ENCODE results near the gene LRRC23. TPM values are rescaled to one million over a fixed set of nuclear protein-coding genes. Genes with fewer than 3 reads are reported as not detected.

The LRRC23 gene
- total and polyA plus RNA-seq, 2 of the 4 experiments (the other 2 are of a cell fraction), result 11.1 to 11.4 TPM

- dilution Hi-C loops (cut with HindIII; ENCODE audit: low sequenced_read_pairs, unreplicated experiment), result no loop called here
- H4K20me1 ChIP-seq (ENCODE audit: insufficient read depth, low read length), result no peaks in the 10 kb centered on the region
- no peak overlapping the region for H2BK120ac ChIP-seq (ENCODE audit: low read depth, low read length)
- POLR2A ChIA-PET (ENCODE audit: unreplicated experiment), result no interaction called here
- in situ Hi-C loops (cut with MboI; ENCODE audit: low sequenced_read_pairs), result loop anchor here (5.0 kb wide), 1 partner anchor 93 kb away; the partner anchor contains the start of gene TPI1
- H3K23ac ChIP-seq (ENCODE audit: low read depth, low read length), result no peak overlapping the region
- no TSS peak for BruUV-seq (replicated peaks)
- no peak overlapping the region for H2BK5ac ChIP-seq (ENCODE audit: low read depth, low read length, poor library complexity, severe bottlenecking)
- H3K18ac ChIP-seq (ENCODE audit: low read depth, low read length), result no peak overlapping the region
- no peak overlapping the region for H2AK5ac ChIP-seq (ENCODE audit: low read depth, low read length)
- no peak overlapping the region for H3K56ac ChIP-seq (ENCODE audit: extremely low read depth, insufficient read depth, low read length)
- H3K4ac ChIP-seq (ENCODE audit: low read depth, low read length), result no peak overlapping the region
- no peak overlapping the region for H2BK15ac ChIP-seq (ENCODE audit: low read depth, low read length)
- H3K27me3 ChIP-seq (ENCODE audit: control insufficient read depth, insufficient read depth, low read length), result no peaks in the 10 kb centered on the region
- no peak overlapping the region for H2AK9ac ChIP-seq (replicated peaks; ENCODE audit: low read depth, low read length, poor library complexity)
- H2AFZ ChIP-seq (replicated peaks; ENCODE audit: low read length, poor library complexity), result peak overlapping the region; percentile 63
- H4K8ac ChIP-seq (ENCODE audit: low read depth in 2 of 2, low read length in 2 of 2), result no peak overlapping the region
- no peak overlapping the region for H4K5ac ChIP-seq (ENCODE audit: low read depth, low read length)
- no peaks in the 10 kb centered on the region for H3K79me1 ChIP-seq (ENCODE audit: low read depth in 1 of 2, low read length in 2 of 2)
- ATAC-seq (ENCODE audit: low read depth) (no peak), DNase-seq (no peak)
- H3K4me3 ChIP-seq (ENCODE audit: insufficient read depth, low read depth, low read length), result no peak overlapping the region
- no peak overlapping the region for H4K91ac ChIP-seq (ENCODE audit: insufficient read depth, low read depth, low read length)
- no peak overlapping the region for H3K27ac ChIP-seq (ENCODE audit: insufficient read depth, low read length)
- H2BK20ac ChIP-seq (ENCODE audit: low read depth, low read length), result no peak overlapping the region
- H3K9ac ChIP-seq (ENCODE audit: low read depth, low read length), result no peak overlapping the region
- intact Hi-C loops (cut with micrococcal nuclease), result no loop called here
- CTCF ChIA-PET, result no interaction called here
- 100% methylated on average over 6 of the region's 26 CpGs; no CpG with 5 or more reads in 1 of the 2 experiments for WGBS, 2 experiments (ENCODE audit: extremely low coverage in 2 of 2, insufficient read length in 1 of 2)
- peaks cover 5% of the 10 kb centered on the region for H3K36me3 ChIP-seq (ENCODE audit: control insufficient read depth, insufficient read depth, low read length)
- H3K4me2 ChIP-seq (ENCODE audit: low read depth, low read length), result no peak overlapping the region
- H3K4me1 ChIP-seq (ENCODE audit: control insufficient read depth, insufficient read depth, low read length), result peaks cover 5% of the 10 kb centered on the region; the same call in 1 of the 2 replicates
- H3K9me1 ChIP-seq (ENCODE audit: insufficient read depth, low read length), result no peaks in the 10 kb centered on the region
- TF ChIP-seq RAD21 (IDR thresholded peaks at IDR 0.05; ENCODE audit: low read length) (no peak), CTCF (conservative IDR thresholded peaks at IDR 0.05; ENCODE audit: low read depth, low read length) (no peak), MAZ (IDR thresholded peaks at IDR 0.05; ENCODE audit: borderline replicate concordance, low read depth, low read length) (no peak), MAFK (IDR thresholded peaks at IDR 0.05; ENCODE audit: low read depth, low read length) (no peak), POLR2A (IDR thresholded peaks at IDR 0.05; ENCODE audit: low read depth, low read length) (no peak), FOS (IDR thresholded peaks at IDR 0.05; ENCODE audit: low read depth, low read length) (no peak), RFX5 (IDR thresholded peaks at IDR 0.05; ENCODE audit: low read depth, low read length) (no peak), BHLHE40 (IDR thresholded peaks at IDR 0.05; ENCODE audit: low read depth, low read length) (no peak), CEBPB (IDR thresholded peaks at IDR 0.05; ENCODE audit: low read depth, low read length) (no peak), ELK1 (IDR thresholded peaks at IDR 0.05; ENCODE audit: borderline replicate concordance, low read depth, low read length) (no peak), CHD1 (IDR thresholded peaks at IDR 0.05; ENCODE audit: low read depth, low read length) (no peak), SMC3 (IDR thresholded peaks at IDR 0.05; ENCODE audit: low read depth, low read length) (no peak), MXI1 (IDR thresholded peaks at IDR 0.05; ENCODE audit: borderline replicate concordance, low read depth, low read length) (no peak)
- H3K9me3 ChIP-seq (ENCODE audit: control insufficient read depth, insufficient read depth, low read length), result no peaks in the 10 kb centered on the region
- H3K14ac ChIP-seq (replicated peaks; ENCODE audit: low read depth, low read length), result no peak overlapping the region
Observed at GRCh38 chr12:6959805-6960592, 55.4 kb downstream of the LRRC23 start.
